ENCODE data around the gene SDK2. TPM values are rescaled to one million over a fixed set of nuclear protein-coding genes. Genes with fewer than 3 reads are reported as not detected.

SDK2 gene
- polyA plus RNA-seq, 1 of the 3 experiments (the other 2 are of a cell fraction): 0.02 TPM

DNA sequence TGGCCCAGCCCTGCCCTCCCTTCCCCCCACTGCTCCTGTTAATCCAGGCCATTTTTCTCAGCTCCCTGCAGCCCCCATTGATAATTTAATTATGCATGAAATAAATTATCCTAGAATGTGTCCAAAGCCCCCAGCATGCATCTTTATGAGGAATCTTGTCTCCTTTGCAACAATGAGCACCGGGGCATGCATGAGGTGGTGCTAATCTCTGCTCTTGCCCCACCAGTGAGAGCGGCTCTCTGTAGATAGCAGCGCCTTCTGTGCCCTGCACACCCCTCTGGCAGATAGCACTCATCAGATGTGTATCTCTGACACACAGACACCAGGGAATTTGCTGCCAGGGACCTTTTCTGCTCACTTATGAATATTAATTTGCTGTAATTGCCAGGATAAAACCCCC is 192.2 kb downstream of the SDK2 start (continued):
- TF ChIP-seq REST (IDR thresholded peaks at IDR 0.05; ENCODE audit: low read depth, low read length) (no peak), YY1 (IDR thresholded peaks at IDR 0.05; ENCODE audit: low read depth) (no peak), TAF1 (IDR thresholded peaks at IDR 0.05; ENCODE audit: borderline replicate concordance, low read depth, low read length) (no peak), USF2 (IDR thresholded peaks at IDR 0.05; ENCODE audit: borderline replicate concordance, low read depth, low read length) (no peak)

GRCh38 chr17:73447319-73447718 is 196.9 kb downstream of the SDK2 start:
- no peak overlapping the region for H3K4me3 ChIP-seq (ENCODE audit: low read depth in 2 of 2, low read length in 1 of 2)
- H3K27ac ChIP-seq (ENCODE audit: low read depth in 2 of 2, low read length in 1 of 2): no peak overlapping the region
- no peaks in the 10 kb centered on the region for H4K20me1 ChIP-seq (ENCODE audit: insufficient read depth)
- H3K4me2 ChIP-seq: no peak overlapping the region
- H3F3A ChIP-seq (replicated peaks; ENCODE audit: insufficient read depth): no peaks in the 10 kb centered on the region
- H3K9ac ChIP-seq: no peak overlapping the region
- no peaks in the 10 kb centered on the region for H3K79me2 ChIP-seq (ENCODE audit: insufficient read depth)
- H3K9me3 ChIP-seq: no peaks in the 10 kb centered on the region
- no peak overlapping the region for H2AFZ ChIP-seq (ENCODE audit: low read depth)
- H3K4me1 ChIP-seq (ENCODE audit: control insufficient read depth in 1 of 2, insufficient read depth in 2 of 2, low read depth in 1 of 2, low read length in 1 of 2): peaks cover 0 to 14% of the 10 kb centered on the region in 2 experiments; a peak in 1 of 4 replicates
- 56% methylated on average over 17 of the region's 18 CpGs for WGBS (ENCODE audit: low lambda C conversion rate)
- H3K36me3 ChIP-seq (replicated peaks in 1 of 2; ENCODE audit: control insufficient read depth in 1 of 2, insufficient read depth in 2 of 2, low read length in 1 of 2): no peaks in the 10 kb centered on the region
- no peak for DNase-seq
- CTCF ChIA-PET: interaction anchor here (0.7 to 6.1 kb wide), 6 partner anchors 17 to 729 kb away, joined by 3 to 49 read pairs (median 3); no protein-coding TSS in a partner anchor
- H3K27me3 ChIP-seq (ENCODE audit: insufficient read depth): no peaks in the 10 kb centered on the region
- POLR2A ChIA-PET: no interaction called here
- TF ChIP-seq TEAD4 (IDR thresholded peaks at IDR 0.05; ENCODE audit: borderline replicate concordance, insufficient read depth) (no peak), REST (IDR thresholded peaks at IDR 0.05; ENCODE audit: low read depth, low read length) (no peak), RFX5 (IDR thresholded peaks at IDR 0.05; ENCODE audit: low read length) (no peak), YY1 (IDR thresholded peaks at IDR 0.05; ENCODE audit: low read depth) (no peak), JUND (IDR thresholded peaks at IDR 0.05) (no peak), MEF2A (IDR thresholded peaks at IDR 0.05; ENCODE audit: borderline replicate concordance, low read depth) (no peak), NFIC (IDR thresholded peaks at IDR 0.05; ENCODE audit: borderline replicate concordance) (no peak)
- TF ChIP-seq, protein P1, sequence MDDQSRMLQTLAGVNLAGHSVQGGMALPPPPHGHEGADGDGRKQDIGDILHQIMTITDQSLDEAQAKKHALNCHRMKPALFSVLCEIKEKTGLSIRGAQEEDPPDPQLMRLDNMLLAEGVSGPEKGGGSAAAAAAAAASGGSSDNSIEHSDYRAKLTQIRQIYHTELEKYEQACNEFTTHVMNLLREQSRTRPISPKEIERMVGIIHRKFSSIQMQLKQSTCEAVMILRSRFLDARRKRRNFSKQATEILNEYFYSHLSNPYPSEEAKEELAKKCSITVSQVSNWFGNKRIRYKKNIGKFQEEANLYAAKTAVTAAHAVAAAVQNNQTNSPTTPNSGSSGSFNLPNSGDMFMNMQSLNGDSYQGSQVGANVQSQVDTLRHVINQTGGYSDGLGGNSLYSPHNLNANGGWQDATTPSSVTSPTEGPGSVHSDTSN (IDR thresholded peaks at IDR 0.05): no peak
- no peaks in the 10 kb centered on the region for H3K9me2 ChIP-seq
